HG02798 (cell line): ENCODE data around the gene MYBL2.
A peak's percentile ranks its signal among the peaks of the same experiment; 100 is the strongest.
"Not testable (repeated sequence)": the region's sequence is repeated elsewhere in the genome, so short reads cannot be mapped to it uniquely, and the experiment has no call there.

Experiments
- ATAC-seq: cut with Tn5 transposase; IDR thresholded peaks from one replicate; pipeline ENCODE4 v1.9.1; 2021; ENCODE audit warnings: mild to moderate bottlenecking; ENCODE audit not compliant: unreplicated experiment, poor library complexity

The MYBL2 gene

DNA sequence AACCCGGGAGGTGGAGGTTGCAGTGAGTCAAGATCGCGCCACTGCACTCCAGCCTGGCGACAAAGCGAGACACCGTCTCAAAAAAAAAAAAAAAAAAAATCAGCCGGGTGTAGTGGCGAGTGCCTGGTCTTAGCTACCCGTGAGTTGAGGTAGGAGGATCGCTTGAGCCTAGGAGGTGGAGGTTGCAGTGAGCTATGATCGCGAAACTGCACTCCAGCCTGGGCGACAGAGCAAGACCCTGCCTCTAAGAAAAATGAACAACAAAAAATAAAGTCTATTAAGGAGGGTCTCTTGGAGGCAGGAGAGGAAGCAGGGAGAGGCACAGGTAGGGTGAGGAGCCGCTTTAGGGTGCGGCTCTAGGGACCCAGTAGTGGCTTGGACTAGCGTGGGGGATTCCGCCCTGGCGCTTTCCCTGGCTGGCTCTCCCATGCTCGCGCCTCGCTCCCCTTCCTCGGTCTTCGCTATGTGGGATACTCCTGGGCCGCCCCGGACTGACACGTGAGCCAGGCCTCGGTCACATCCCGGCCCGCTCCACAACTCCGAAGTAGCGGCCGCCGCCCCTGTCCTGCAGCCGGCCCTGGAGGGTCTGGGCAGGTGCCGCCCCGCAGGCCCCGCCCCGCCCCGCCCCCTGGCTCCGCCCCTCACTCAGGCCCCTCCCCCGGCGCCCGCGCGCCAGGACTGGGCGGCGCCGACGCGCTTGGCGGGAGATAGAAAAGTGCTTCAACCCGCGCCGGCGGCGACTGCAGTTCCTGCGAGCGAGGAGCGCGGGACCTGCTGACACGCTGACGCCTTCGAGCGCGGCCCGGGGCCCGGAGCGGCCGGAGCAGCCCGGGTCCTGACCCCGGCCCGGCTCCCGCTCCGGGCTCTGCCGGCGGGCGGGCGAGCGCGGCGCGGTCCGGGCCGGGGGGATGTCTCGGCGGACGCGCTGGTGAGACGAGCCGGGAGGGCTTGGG lies at the start of gene MYBL2:
MYBL2 (plus strand) TSS at position 739 of the 953 bp plus-strand sequence; CDS start at position 909, 170 bp downstream.
- peak; percentile 87 for ATAC-seq

DNA sequence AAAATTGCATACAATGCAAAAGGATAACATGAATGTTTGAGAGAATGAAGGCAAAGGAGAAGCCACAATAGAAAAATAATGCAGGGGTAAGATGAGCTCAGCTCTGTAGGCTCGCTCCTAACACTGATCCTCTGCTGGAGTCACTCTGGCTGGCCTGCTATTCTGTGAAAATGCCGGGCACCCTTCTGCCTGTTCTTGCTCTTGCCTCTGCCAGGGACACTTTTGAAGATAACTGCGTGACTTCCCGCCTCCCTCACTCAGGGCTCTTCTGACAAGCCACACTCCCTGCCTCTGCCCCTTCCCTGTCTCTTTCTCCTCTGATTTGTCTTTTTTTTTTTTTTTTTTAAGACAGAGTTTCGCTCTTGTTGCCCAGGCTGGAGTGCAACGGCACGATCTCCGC lies 35.3 kb upstream of the MYBL2 start:
- no peak for ATAC-seq

DNA sequence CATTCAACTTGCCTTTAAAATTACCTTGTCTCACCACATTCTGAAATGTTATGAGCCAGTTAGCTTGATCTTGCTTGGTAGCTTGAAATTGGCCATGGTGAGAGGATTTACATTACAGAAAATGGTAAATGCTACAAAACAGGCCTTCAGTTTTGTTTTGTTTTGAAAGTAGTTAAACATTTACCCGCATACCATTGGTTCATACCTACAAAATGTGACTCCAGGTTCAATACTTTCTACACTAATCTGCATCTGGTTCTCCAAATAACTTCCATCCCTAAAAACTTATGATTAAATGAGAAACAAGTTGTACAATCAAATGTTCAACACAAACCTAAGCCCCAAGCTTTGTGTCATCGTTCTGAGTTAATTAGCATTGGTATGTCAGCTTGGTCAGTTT lies 30.5 kb upstream of the MYBL2 start:
- ATAC-seq = no peak

DNA sequence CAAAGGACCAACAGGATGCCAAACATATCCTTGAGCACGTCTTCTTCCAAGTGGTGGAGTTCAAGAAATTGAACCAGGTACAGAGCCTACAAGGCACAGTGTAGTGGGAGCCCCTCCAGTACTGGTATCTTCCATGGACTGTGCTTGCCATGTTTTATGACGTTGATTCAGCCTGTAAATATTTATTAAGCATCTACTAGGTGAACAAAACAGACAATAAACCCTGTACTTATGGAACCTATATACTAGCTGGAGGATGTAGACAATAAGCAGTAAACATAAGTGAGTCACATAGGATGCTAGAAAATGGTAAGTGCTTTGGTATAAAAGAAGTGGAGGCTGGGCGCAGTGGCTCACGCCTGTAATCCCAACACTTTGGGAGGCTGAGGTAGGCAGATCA lies 24.4 kb upstream of the MYBL2 start:
- no peak for ATAC-seq

DNA sequence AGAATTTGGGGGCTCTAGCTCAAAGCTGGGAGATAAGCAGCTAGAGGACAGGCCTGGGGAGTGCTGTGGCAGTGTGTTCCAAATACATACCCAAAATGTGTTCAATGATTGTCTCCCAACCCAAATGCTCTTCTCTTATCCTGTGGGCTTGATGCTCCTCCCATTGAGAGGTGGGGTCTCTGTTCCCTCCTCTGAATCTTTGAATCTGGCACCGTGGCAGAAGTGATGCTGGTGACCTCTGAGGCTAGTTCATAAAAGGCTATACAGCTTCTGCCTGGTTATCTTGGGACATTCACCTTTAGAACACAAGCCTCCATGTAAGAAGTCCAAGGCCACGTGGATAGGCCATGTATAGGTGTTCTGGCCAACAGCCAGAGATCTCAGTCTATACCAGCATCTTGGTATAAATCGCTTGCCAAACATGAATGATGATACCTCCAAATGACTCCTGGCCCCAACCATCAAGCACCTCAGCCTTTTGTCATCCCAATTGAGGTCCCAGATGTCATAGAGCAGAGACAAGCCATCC lies 15.9 kb upstream of the MYBL2 start:
- no peak for ATAC-seq

DNA sequence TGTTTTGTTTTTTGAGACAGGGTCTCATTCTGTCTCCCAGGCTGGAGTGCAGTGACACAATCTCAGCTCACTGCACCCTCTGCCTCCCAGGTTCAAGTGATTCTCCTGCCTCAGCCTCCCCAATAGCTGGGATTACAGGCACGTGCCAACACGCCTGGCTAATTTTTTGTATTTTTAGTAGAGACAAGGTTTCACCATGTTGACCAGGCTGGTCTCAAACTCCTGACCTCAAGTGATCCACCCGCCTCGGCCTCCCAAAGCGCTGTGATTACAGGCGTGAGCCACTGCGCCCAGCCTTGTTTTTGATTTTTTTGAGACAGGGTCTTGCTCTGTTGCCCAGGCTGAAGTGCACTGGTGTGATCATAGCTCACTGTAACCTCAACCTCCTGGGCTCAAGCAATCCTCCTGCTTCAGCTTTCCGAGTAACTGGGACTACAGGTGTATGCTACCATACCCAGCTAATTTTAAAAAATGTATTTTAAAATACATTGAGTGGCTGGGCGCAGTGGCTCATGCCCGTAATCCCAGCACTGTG lies 15.2 kb upstream of the MYBL2 start:
- ATAC-seq = not testable (repeated sequence)

DNA sequence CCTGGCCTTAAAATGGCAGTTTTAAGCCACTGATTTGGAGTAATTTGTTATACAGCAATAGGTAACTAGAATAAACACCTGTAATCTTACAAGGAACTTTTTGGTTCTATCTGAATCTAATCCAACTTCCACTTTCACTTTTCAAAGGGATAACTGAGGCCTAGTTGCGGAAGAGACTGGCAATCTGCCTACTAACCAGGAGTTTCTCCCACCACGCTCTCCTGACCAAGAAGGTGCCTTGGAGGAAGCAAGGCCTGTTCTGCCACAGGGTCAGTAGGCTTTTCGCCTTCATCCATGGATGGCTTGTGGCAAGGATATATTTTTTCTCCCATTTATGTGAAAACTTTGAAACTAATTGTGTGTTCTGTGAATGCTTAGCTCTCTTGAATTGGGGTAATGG lies 12.9 kb upstream of the MYBL2 start:
- ATAC-seq = no peak

DNA sequence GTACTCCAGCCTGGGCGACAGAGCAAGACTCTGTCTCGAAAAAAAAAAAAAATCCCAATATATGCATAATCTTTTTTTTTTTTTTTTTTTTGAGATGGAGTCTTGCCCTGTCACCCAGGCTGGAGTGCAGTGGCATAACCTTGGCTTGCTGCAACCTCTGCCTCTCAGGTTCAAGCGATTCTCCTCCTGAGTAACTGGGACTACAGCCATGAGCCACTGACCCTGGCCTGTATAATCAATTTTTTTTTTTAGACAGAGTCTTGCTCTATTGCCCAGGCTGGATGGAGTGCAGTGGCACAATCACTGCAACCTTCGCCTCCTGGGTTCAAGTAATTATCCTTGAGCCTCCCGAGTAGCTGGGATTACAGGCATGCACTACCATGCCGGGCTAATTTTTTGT lies 11.7 kb upstream of the MYBL2 start:
- not testable (repeated sequence) for ATAC-seq

DNA sequence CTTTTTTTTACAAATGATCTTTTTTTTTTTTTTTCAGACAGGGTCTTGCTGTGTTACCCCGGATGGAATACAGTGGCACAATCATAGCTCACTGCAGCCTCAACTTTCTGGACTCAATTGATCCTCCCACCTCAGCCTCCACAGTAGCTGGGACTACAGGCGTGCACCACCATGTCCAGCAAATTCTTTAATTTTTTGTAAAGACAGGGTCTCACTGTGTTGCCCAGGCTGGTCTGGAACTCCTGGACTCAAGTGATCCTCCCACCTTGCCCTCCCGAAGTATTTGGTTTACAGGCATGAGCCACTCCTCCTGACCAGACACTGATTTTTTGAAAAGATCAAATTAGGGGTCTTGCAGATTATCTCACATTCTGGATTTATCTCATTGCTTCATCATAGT lies 11.0 kb upstream of the MYBL2 start:
- ATAC-seq = no peak

DNA sequence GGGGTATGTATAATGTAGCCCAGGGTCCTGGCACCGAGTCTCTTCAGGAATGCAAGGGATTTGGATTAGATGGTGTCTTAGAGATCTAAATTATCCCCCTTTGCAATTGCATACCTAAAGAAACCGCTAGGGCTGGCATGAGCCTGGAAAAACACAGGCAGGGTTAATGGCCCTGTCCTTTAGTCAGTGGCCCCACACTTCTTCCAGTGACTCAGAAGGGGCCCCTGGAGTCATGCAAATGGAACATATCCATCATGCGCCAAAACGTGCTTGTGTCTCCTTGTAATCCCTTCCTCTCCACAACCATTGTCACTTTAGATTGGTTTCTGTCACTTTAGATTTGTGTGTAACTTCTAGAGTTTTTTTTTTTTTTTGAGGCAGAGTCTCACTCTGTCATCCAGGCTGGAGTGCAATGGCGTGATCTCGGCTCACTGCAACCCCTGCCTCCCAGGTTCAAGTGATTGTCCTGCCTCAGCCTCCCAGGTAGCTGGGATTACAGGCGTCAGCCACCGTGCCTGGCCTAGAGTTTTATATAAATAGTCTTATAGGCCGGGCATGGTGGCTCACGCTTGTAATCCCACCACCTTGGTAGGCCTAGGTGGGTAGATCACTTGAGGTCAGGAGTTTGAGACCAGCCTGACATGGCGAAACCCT lies 8.7 kb upstream of the MYBL2 start:
- ATAC-seq = no peak

DNA sequence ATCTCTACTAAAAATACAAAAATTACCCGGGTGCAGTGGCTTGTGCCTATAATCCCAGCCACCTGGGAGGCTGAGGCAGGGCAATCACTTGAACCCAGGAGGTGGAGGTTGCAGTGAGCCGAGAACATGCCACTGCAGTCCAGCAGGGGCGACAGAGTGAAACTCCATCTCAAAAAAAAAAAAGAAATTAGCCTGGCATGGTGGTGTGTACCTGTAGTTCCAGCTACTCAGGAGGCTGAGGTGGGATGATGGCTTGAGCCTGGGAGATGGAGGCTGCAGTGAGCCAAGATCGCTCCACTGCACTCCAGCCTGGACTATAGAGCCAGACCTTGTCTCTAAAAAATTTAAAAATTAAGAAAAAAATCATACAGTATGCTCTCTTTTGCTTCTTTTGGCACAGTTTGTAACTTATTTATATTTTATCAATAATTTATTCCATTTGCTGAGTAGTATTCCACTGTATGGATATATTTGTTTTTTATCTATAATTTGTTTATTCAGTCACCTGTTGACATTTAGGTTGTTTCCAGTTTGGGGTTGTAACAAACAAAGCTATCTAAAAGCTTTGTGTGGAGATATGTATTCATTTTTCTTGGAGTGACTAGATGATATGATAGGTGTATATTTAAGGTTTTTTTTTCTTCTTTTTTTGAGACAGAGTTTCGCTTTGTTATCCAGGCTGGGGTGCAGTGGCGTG lies 8.0 kb upstream of the MYBL2 start:
- no peak for ATAC-seq

DNA sequence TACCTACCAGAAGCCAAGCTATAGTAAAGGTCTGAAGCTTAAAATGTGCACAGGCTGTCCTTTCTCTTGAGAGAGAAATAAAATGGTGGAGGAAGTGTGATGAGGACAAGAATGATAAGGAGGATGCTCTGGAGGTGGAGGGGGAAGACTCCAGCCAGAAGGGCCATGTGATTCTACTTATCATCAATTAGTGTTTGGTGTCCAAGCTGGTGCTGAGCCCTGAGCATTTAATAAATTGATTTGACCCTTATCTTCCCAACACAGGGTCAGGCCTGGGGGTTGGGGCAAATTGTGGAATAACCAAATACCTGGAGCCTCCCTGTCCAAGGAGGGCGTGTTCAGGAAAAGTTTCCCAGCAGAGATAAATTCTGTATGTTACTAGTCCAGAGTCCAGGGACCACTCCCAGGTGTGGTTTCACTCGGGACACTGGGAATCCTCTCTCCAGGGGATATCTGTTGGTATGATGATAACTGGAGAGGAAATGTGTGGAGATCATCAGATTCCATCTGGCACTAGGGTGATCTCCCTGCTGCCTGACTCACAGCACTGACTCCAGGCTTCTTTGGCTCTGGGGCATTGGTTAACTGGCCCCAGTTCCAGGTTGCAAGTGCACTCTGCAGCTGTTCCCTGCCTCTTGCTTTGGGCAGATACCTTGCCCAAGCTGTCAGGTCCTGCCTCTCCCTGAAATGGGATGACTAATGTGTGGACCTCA lies 3.8 kb upstream of the MYBL2 start:
- ATAC-seq = no peak

DNA sequence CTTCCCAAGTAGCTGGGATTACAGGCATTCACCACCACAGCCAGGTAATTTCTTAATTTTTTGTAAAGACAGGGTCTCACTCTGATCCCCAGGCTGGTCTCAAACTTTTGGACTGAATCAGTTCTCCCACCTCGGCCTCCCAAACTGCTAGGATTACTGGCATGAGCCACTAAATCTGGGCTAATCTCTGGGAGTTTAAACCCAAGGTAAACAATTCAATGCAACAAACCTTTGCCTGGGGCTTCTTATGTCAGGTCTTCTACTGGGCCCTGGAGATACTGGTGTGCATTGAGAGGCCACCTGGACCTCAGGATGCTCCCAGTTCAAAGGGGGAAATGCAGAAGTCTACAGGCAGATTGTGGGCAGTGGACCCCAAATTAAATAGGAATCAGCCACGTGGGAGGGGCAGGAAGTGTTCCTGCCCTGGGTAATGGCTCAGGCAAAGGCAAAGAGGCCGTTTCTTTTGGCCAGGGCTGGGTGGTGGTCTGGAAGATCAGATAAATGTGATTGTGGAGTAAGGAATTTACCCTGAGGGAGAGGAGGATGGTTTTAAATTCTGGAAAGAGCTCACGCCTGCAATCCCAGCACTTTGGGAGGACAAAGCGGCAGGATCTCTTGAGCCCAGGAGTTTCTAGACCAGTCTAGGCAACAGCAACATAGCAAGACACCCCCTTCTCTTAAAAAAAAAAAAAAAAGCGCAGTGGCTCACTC lies 1.3 kb upstream of the MYBL2 start:
- ATAC-seq = no peak

DNA sequence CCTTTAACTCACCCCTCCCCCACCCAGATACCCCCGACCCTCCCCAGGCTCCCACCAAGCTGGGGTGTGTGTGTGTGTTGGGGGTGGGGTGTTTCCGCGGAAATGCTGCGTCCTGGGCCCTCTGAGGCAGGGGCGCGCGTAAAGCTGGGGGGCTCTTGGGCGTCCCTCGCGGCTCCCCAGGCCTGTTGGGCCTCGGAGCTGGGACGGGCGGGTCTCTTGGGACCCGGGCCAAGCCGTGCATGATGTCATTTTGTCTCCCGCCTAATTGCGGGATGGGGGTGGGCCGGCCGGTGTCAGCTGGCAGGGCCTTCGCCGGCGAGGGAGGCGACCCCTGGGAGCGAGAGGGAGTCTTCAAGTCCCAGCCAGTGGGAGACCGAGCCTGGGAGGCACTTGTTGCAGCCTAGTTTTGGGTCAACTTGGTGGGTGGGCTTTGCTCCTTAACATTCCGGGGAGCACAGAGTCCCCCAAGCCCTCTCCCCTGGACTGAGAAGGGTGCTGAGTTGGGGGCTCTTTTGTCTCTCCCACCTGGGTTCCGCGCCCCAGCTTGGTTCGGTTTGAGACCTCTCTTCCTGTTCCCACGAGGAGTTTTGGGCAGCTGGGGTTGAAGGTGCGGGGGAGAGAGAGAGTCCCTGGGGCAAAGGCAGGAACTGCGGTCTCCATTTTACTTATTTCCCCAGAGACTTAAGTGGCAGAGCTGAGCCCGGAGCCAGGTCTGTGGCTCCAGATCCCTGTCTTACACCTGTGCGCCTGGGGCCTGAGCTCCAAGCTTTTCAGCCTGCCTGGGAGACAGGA lies 623 bp downstream of the MYBL2 start:
- ATAC-seq = peak; percentile 15

DNA sequence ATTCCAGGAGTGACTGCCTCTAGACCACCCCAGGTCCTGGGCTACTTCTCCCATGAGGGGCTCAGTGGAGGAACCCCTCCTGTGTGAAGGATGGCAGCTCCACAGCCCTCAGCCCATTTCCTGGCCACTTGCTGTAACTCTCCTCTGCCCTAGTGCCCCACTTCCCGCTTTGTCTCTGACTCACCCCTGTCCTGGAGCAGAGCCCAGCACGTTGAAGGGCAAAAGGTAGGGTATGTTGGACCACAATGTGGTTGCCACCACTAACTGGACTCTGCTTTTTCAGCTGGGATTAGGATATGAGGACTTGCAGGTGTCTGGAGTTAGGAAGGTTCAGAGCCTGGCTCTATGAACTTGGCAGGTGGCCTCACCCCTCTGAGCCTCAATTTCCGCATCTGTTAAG lies 2.4 kb downstream of the MYBL2 start:
- no peak for ATAC-seq

DNA sequence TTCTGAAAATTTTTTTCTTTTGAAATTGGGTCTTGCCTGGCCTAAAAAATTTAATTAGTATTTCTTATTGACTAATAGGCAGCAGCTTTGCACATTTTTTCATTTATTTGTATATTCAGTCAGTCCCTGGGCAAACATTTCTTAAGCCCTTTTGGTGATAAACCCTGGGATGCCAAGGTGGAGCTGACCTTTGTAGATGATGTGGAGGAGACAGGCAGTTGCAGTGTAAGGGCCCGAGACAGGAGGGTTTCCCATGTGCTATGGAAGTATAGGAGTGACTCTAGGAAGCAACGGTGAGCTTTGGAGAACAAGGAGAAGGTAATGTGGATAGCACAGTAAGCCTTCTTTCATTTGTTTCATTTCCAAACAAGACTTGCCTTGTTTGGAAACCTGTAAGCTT lies 3.5 kb downstream of the MYBL2 start:
- no peak for ATAC-seq

DNA sequence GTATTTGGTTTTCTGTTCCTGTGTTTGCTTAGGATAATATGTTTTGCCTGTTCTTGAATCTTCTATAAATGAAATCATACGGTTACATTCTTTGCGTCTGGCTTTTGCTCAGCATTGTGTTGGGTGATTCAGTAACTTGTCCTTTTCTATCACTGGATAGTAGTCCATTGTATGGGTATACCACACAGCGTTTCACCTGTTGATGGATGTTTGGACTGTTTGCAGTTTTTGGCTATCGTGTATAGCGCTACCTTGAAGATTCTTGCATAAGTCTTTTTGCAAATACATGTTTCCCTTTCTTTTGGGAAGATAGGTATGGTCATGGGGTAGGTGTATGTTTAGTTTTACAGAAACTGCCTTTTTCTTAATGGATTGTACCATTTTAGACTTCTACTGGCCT lies 9.5 kb downstream of the MYBL2 start:
- no peak for ATAC-seq

DNA sequence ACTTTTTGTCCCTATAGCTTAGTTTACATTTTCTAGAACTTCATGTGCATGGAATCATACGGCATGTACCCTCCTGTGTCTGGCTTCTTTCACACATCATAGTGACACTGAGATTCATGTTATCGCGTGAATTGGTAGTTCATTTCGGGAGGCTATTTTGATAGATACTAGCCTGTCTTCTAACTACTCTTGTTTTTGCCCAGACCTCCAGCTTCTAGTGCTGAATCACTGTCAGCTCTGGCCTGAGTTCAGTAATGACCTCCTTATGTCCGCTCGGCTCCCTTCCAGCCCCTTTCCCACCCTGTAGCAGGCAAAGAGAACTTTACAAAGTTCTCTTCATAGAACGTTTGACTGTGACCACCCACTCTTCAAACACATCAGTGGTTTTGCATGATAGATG lies 14.1 kb downstream of the MYBL2 start:
- ATAC-seq = peak; percentile 5
